ENCODE measurements around the gene CHRNA5.

Gene CHRNA5

GRCh38 chr15:78633348-78633747, 68.0 kb downstream of the CHRNA5 start:
- TF ChIP-seq, protein P1, sequence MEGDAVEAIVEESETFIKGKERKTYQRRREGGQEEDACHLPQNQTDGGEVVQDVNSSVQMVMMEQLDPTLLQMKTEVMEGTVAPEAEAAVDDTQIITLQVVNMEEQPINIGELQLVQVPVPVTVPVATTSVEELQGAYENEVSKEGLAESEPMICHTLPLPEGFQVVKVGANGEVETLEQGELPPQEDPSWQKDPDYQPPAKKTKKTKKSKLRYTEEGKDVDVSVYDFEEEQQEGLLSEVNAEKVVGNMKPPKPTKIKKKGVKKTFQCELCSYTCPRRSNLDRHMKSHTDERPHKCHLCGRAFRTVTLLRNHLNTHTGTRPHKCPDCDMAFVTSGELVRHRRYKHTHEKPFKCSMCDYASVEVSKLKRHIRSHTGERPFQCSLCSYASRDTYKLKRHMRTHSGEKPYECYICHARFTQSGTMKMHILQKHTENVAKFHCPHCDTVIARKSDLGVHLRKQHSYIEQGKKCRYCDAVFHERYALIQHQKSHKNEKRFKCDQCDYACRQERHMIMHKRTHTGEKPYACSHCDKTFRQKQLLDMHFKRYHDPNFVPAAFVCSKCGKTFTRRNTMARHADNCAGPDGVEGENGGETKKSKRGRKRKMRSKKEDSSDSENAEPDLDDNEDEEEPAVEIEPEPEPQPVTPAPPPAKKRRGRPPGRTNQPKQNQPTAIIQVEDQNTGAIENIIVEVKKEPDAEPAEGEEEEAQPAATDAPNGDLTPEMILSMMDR (IDR thresholded peaks at IDR 0.05; ENCODE audit: control extremely low read depth, extremely low read depth, low read depth, missing control alignments): no peak
- no peak for DNase-seq (ENCODE audit: extremely low spot score)
- ChIA-PET POLR2A (no interaction called here), CTCF (interaction anchor here (1.1 kb wide), 1 partner anchor 12 kb away, joined by 3 read pairs; no protein-coding TSS in a partner anchor)

- TF ChIP-seq, protein P1 (IDR thresholded peaks at IDR 0.05; ENCODE audit: control extremely low read depth, extremely low read depth, low read depth, missing control alignments): no peak
- DNase-seq (ENCODE audit: extremely low spot score): no peak
- CTCF ChIA-PET: interaction anchor here (1.1 kb wide), 2 partner anchors 10 to 75 kb away, joined by 3 to 5 read pairs; no protein-coding TSS in a partner anchor
- POLR2A ChIA-PET: no interaction called here
These were observed 69.2 kb downstream of the CHRNA5 start for GRCh38 chr15:78634210-78635145.

DNA sequence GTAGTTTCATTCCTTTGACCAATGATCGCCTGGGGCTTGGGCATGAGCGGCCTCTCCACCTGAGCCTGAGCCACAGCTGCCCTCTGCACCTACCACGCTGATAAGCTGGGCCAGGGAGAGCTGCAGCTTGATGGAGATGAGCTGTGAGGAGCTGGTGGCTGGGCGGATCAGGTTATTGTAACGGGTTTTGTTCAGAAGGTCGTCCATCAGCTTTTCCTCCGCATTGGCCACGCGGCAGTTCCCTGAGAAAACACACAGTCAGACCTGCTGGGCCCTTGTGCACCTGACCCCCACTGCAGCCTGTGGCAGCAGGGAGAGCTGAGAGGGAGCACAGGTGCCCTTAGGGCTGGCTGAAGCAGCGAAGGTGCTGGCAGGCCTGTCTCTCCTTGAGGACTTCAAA, 70.0 kb downstream of the CHRNA5 start:
- POLR2A ChIA-PET: no interaction called here
- no peak for DNase-seq (ENCODE audit: extremely low spot score)
- TF ChIP-seq, protein P1 (IDR thresholded peaks at IDR 0.05; ENCODE audit: control extremely low read depth, extremely low read depth, low read depth, missing control alignments): no peak
- CTCF ChIA-PET: interaction anchor here (1.1 kb wide), 2 partner anchors 11 to 75 kb away, joined by 3 to 5 read pairs; no protein-coding TSS in a partner anchor

GRCh38 chr15:78636378-78636859, 71.1 kb downstream of the CHRNA5 start:
- ChIA-PET CTCF (interaction anchor here (4.3 kb wide), 1 partner anchor 73 kb away, joined by 30 read pairs; no protein-coding TSS in a partner anchor), POLR2A (no interaction called here)
- DNase-seq (ENCODE audit: extremely low spot score): no peak
- TF ChIP-seq, protein P1 (IDR thresholded peaks at IDR 0.05; ENCODE audit: control extremely low read depth, extremely low read depth, low read depth, missing control alignments): no peak

GRCh38 chr15:78637776-78638435, 72.6 kb downstream of the CHRNA5 start:
- TF ChIP-seq, protein P1 (IDR thresholded peaks at IDR 0.05; ENCODE audit: control extremely low read depth, extremely low read depth, low read depth, missing control alignments): no peak
- CTCF ChIA-PET: interaction anchor here (0.6 to 4.3 kb wide), 8 partner anchors 9 to 178 kb away, joined by 3 to 30 read pairs (median 4); no protein-coding TSS in a partner anchor
- DNase-seq (ENCODE audit: extremely low spot score): no peak
- POLR2A ChIA-PET: no interaction called here

DNA sequence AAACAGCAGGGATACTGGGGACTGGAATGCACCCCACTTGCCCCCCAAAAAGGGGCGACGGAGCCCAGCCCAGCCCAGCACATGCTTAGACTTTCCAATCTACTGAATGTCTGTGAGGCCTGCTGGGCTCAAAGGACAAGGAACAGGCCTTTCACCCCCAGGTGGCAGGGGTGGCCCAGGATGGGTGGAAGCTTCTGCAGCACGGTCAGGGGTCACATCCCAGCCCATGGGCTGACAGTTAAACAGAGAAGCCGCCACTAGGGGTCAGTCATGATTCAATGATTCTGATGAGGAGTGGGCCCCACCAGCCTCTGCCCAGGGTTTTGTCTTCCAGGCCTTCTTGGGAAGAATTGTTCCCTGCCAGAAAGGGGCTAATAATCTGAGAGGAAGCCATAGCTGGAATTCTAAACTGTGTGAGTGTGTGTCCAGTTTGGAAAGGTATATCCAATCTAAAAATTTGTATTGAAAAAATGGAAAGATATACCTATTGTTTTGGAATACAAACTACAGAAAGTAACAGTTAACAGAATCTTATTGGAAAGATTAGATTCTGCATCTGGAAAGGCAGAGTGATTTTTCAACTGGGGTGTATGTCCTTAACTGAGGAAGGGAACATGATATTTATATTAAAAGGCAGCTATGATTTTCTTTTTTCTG, 73.5 kb downstream of the CHRNA5 start:
- TF ChIP-seq, protein P1 (IDR thresholded peaks at IDR 0.05; ENCODE audit: control extremely low read depth, extremely low read depth, low read depth, missing control alignments): peak; percentile 40
- ChIA-PET CTCF (interaction anchor here (0.6 to 4.3 kb wide), 15 partner anchors 8 to 177 kb away, joined by 3 to 30 read pairs (median 3); partner anchors contain the start of gene ADAMTS7), POLR2A (no interaction called here)
- DNase-seq (ENCODE audit: extremely low spot score): peak; percentile 70

All from GM10248 (cell line).